Activated B cell treated with CpG ODN at 0.5 μM for 24 hours (primary cell): Measurements from ENCODE around the gene IGF1. TPM values are rescaled to one million over a fixed set of nuclear protein-coding genes. Genes with fewer than 3 reads are reported as not detected.

Experiments used
- ATAC-seq: fragments of 200-7000 bp; cut with Tn5 transposase; one replicate; pipeline ENCODE4 v1.10.0; 2021; ENCODE audit warnings: low read depth, mild to moderate bottlenecking, moderate library complexity
- CTCF ChIA-PET: fragments of 350-600 bp; sonication (Branson Sonifier 250); formaldehyde crosslinking; loops from one replicate; lab custom pipeline; 2021; ENCODE audit warnings: antibody characterized with exemption; lab: Charles Lee
- POLR2A ChIA-PET: fragments of 350-600 bp; sonication (Branson Sonifier 250); formaldehyde crosslinking; loops from one replicate; lab custom pipeline; 2021; ENCODE audit warnings: antibody characterized with exemption; lab: Charles Lee
- DNase-seq: peaks from one replicate; pipeline ENCODE4 v3.0.0; 2022
- H3K27ac Mint-ChIP-seq: one replicate; pipeline ENCODE4 v1.8.0; 2020; ENCODE audit warnings: mixed read lengths
- H3K27me3 Mint-ChIP-seq: one replicate; pipeline ENCODE4 v1.8.0; 2021; ENCODE audit warnings: mixed read lengths
- H3K36me3 Mint-ChIP-seq: one replicate; pipeline ENCODE4 v1.8.0; 2021; ENCODE audit warnings: low read depth, mixed read lengths
- H3K4me1 Mint-ChIP-seq: one replicate; pipeline ENCODE4 v1.8.0; 2021; ENCODE audit warnings: mixed read lengths
- H3K4me3 Mint-ChIP-seq: one replicate; pipeline ENCODE4 v1.8.0; 2020; ENCODE audit warnings: mild to moderate bottlenecking, mixed read lengths
- H3K9me3 Mint-ChIP-seq: one replicate; pipeline ENCODE4 v1.8.0; 2020; ENCODE audit warnings: mixed read lengths
- intact Hi-C: fragments of 100-400 bp; cut with micrococcal nuclease; formaldehyde crosslinking; loops from one replicate; pipeline ENCODE4 v1.15.1; 2024
- total RNA-seq: library from RNA; stranded (reverse); gene quantifications from 2 replicates; pipeline ENCODE4 v1.2.3, GENCODE V29; 2022
- TF ChIP-seq, protein P1 (sequence below): fragments of 200-600 bp; IDR thresholded peaks from one replicate; pipeline ENCODE4 v1.8.0; 2022; ENCODE audit warnings: antibody characterized with exemption, mild to moderate bottlenecking

Gene IGF1
- total RNA-seq, 1 donor from 2014 or later, result not detected

DNA sequence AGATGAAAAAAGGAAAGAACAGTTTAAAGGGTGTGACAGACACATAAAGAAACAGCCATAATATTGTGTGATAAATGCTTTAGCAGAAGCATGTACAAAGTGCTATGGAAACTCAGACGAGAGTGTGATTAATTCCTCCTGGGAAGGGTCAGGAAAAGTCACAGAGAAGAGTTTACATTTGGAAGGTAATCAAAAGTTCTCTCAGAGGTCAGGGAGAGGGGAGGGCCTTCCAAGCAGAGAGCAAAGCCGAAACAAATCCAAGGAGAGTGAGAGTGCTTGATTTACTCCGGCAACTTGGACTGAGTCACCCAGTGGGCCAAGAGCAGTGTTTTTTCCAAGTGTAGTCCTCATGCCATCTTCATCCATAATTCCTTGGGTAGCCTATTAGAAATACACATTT, 108.3 kb downstream of the IGF1 start:
- H3K4me3 Mint-ChIP-seq, result no peak overlapping the region
- no peaks in the 10 kb centered on the region for H3K27me3 Mint-ChIP-seq
- H3K4me1 Mint-ChIP-seq, result no peaks in the 10 kb centered on the region
- TF ChIP-seq, protein P1, sequence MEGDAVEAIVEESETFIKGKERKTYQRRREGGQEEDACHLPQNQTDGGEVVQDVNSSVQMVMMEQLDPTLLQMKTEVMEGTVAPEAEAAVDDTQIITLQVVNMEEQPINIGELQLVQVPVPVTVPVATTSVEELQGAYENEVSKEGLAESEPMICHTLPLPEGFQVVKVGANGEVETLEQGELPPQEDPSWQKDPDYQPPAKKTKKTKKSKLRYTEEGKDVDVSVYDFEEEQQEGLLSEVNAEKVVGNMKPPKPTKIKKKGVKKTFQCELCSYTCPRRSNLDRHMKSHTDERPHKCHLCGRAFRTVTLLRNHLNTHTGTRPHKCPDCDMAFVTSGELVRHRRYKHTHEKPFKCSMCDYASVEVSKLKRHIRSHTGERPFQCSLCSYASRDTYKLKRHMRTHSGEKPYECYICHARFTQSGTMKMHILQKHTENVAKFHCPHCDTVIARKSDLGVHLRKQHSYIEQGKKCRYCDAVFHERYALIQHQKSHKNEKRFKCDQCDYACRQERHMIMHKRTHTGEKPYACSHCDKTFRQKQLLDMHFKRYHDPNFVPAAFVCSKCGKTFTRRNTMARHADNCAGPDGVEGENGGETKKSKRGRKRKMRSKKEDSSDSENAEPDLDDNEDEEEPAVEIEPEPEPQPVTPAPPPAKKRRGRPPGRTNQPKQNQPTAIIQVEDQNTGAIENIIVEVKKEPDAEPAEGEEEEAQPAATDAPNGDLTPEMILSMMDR, result no peak
- no peak overlapping the region for H3K27ac Mint-ChIP-seq
- ChIA-PET CTCF (no interaction called here), POLR2A (no interaction called here)
- DNase-seq, result no peak
- intact Hi-C loops, result no loop called here
- H3K36me3 Mint-ChIP-seq, result no peaks in the 10 kb centered on the region
- ATAC-seq, result no peak
- peaks cover 11% of the 10 kb centered on the region for H3K9me3 Mint-ChIP-seq

DNA sequence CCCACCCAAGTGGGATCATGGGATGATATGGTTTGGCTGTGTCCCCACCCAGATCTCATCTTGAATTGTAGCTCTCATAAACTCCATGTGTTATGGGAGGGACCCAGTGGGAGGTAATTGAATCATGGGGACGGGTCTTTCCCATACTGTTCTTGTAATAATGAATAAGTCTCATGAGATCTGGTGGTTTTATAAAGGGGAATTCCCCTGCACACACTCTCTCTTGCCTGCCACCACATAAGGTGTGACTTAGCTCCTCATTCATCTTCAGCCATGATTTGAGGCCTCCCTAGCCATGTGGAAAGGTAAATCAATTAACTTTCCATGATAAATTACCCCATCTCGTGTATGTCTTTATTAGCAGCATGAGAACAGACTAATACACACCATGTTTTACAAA, 109.2 kb downstream of the IGF1 start:
- TF ChIP-seq, protein P1, result no peak
- intact Hi-C loops, result no loop called here
- Mint-ChIP-seq H3K36me3 (no peaks in the 10 kb centered on the region), H3K27ac (no peak overlapping the region), H3K4me3 (no peak overlapping the region), H3K4me1 (no peaks in the 10 kb centered on the region), H3K27me3 (no peaks in the 10 kb centered on the region), H3K9me3 (peaks cover 12% of the 10 kb centered on the region)
- no peak for DNase-seq
- CTCF ChIA-PET, result no interaction called here
- no peak for ATAC-seq
- POLR2A ChIA-PET, result no interaction called here

DNA sequence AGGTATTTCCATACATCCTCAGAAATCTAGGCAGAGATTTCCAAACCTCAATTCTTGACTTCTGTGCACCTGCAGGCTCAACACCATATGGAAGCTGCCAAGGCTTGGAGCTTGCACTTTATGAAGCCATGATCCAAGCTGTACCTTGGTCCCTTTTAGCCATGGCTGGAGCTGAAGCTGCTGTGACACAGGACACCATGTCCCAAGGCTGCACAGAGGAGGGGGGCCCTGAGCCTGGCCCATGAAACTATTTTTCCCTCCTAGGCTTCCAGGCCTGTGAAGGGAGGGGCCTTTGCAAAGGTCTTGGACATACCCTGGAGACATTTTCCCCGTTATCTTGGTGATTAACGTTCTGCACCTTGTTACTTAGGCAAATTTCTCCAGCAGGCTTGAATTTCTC, 110.5 kb downstream of the IGF1 start:
- ChIA-PET CTCF (no interaction called here), POLR2A (no interaction called here)
- Mint-ChIP-seq H3K36me3 (no peaks in the 10 kb centered on the region), H3K4me3 (no peak overlapping the region), H3K27me3 (no peaks in the 10 kb centered on the region), H3K9me3 (peaks cover 12% of the 10 kb centered on the region), H3K27ac (no peak overlapping the region), H3K4me1 (no peaks in the 10 kb centered on the region)
- TF ChIP-seq, protein P1, result no peak
- intact Hi-C loops, result no loop called here
- no peak for ATAC-seq
- no peak for DNase-seq

DNA sequence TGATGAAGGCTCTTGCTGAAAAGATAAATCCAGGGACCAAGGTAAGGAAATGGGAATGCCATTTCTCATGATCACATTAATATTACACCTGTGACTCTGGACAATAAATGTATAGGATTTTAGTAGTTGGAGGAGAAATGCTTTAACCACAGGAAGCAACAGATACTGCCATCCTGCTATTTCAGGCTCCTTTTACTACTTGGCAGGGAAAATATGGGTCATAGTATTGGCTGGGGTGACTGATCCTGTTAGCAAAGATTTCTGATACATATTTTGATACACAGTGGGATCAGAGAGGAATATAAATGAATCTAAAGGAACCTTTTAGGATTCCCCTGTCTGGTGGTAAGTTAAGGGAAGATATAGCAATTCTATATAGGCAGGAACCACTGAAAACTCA, 115.0 kb downstream of the IGF1 start:
- ChIA-PET POLR2A (no interaction called here), CTCF (no interaction called here)
- H3K36me3 Mint-ChIP-seq, result no peaks in the 10 kb centered on the region
- intact Hi-C loops, result no loop called here
- no peak overlapping the region for H3K27ac Mint-ChIP-seq
- H3K4me3 Mint-ChIP-seq, result no peak overlapping the region
- no peak for ATAC-seq
- TF ChIP-seq, protein P1, result no peak
- peaks cover 14% of the 10 kb centered on the region for H3K9me3 Mint-ChIP-seq
- DNase-seq, result no peak
- no peaks in the 10 kb centered on the region for H3K4me1 Mint-ChIP-seq
- H3K27me3 Mint-ChIP-seq, result peaks cover 4% of the 10 kb centered on the region

DNA sequence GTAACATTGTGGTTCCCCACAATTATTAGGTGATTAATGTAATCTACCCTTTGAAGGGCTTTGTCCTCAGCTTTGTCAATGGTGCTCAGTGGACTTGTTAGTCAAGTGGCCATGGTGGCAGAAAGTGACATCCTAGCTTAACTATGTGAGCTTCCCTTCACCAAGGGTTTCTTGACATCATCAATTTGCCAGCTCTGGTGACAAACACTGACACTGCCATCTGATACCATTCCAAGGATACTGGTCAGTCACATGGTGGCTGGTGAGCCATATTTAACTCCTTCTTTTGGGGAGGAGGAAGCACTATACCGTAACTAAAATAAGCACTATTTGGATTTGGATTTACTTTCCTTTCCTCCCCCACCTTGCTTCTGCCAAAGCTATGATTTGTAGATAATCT, 115.7 kb downstream of the IGF1 start:
- Mint-ChIP-seq H3K4me3 (no peak overlapping the region), H3K36me3 (no peaks in the 10 kb centered on the region), H3K4me1 (no peaks in the 10 kb centered on the region), H3K27ac (no peak overlapping the region), H3K27me3 (peaks cover 9% of the 10 kb centered on the region), H3K9me3 (peaks cover 14% of the 10 kb centered on the region)
- CTCF ChIA-PET, result no interaction called here
- TF ChIP-seq, protein P1, result no peak
- POLR2A ChIA-PET, result interaction anchor here (0.5 kb wide), 1 partner anchor 42 kb away, joined by 6 read pairs; no protein-coding TSS in a partner anchor
- intact Hi-C loops, result no loop called here
- DNase-seq (no peak), ATAC-seq (no peak)
